Skin of body (tissue), 2 donors: ENCODE results near the gene RNF223. TPM values are rescaled to one million over a fixed set of nuclear protein-coding genes. Genes with fewer than 3 reads are reported as not detected.
A peak's percentile ranks its signal among the peaks of the same experiment; 100 is the strongest.

Experiments used
- DNase-seq: peaks from one replicate; lab custom pipeline; 2025; lab: John Stamatoyannopoulos, UW
- total RNA-seq: library from RNA; depleted of rRNA; stranded (reverse); fragments of >200 nt; gene quantifications from one replicate; pipeline ENCODE4 v1.2.3, GENCODE V29; 2014

The RNF223 gene
- total RNA-seq, 1 donor from 2014 or later, result 0.69 TPM

GRCh38 chr1:1031659-1032235 lies 42.4 kb downstream of the RNF223 start:
- no peak for DNase-seq

GRCh38 chr1:1030867-1031658 lies 43.0 kb downstream of the RNF223 start:
- peak; percentile 5 for DNase-seq

GRCh38 chr1:1027791-1028190 lies 46.3 kb downstream of the RNF223 start:
- no peak for DNase-seq

- no peak for DNase-seq
Observed at GRCh38 chr1:1026599-1027413, 47.3 kb downstream of the RNF223 start.

GRCh38 chr1:1025730-1026129 lies 48.4 kb downstream of the RNF223 start:
- no peak for DNase-seq

GRCh38 chr1:1024771-1025699 lies 49.1 kb downstream of the RNF223 start:
- DNase-seq, result no peak

GRCh38 chr1:1024149-1024770 lies 49.8 kb downstream of the RNF223 start:
- DNase-seq, result no peak

- DNase-seq, result no peak
Observed at GRCh38 chr1:1023700-1024099, 50.4 kb downstream of the RNF223 start.

- DNase-seq, result no peak
Observed at GRCh38 chr1:1022302-1023009, 51.6 kb downstream of the RNF223 start.

- no peak for DNase-seq
Observed at GRCh38 chr1:1021920-1022259, 52.2 kb downstream of the RNF223 start.

GRCh38 chr1:1021010-1021919 lies 52.8 kb downstream of the RNF223 start:
- DNase-seq, result no peak

Other genes starting within 250 kb of the RNF223 start
- 4.9 TPM for gene SAMD11, start 150.4 kb downstream of the RNF223 start, total RNA-seq
- gene NOC2L, start 115.0 kb downstream of the RNF223 start, total RNA-seq, result 35.9 TPM
- gene KLHL17, start 113.7 kb downstream of the RNF223 start, total RNA-seq, result 3.9 TPM
- gene PLEKHN1, start 107.8 kb downstream of the RNF223 start, total RNA-seq, result 1.9 TPM
- gene PERM1, start 92.2 kb downstream of the RNF223 start, total RNA-seq, result 0.99 TPM
- 12.5 TPM for gene HES4, start 74.2 kb downstream of the RNF223 start, total RNA-seq
- 13.7 TPM for gene ISG15, start 60.8 kb downstream of the RNF223 start, total RNA-seq
- 39.8 TPM for gene AGRN, start 54.2 kb downstream of the RNF223 start, total RNA-seq
- 6.9 TPM for gene C1orf159, start 41.8 kb upstream of the RNF223 start, total RNA-seq
- gene TTLL10, start 99.6 kb upstream of the RNF223 start, total RNA-seq, result 0.39 TPM
- gene TNFRSF18, start 132.3 kb upstream of the RNF223 start, total RNA-seq, result 1.9 TPM
- gene TNFRSF4, start 139.8 kb upstream of the RNF223 start, total RNA-seq, result 0.39 TPM
- gene SDF4, start 157.7 kb upstream of the RNF223 start, total RNA-seq, result 40.8 TPM
- gene B3GALT6, start 157.9 kb upstream of the RNF223 start, total RNA-seq, result 7.0 TPM
- gene C1QTNF12, start 172.4 kb upstream of the RNF223 start, total RNA-seq, result 2.5 TPM
- gene UBE2J2, start 199.5 kb upstream of the RNF223 start, total RNA-seq, result 33.8 TPM
- 1.4 TPM for gene SCNN1D, start 206.1 kb upstream of the RNF223 start, total RNA-seq
- gene ACAP3, start 233.6 kb upstream of the RNF223 start, total RNA-seq, result 34.6 TPM
- 5.7 TPM for gene PUSL1, start 234.3 kb upstream of the RNF223 start, total RNA-seq